Gastrocnemius medialis (tissue), 4 donors: ENCODE measurements around the gene TMPRSS9. TPM values are rescaled to one million over a fixed set of nuclear protein-coding genes. Genes with fewer than 3 reads are reported as not detected.
"Not testable (repeated sequence)": the region's sequence is repeated elsewhere in the genome, so short reads cannot be mapped to it uniquely, and the experiment has no call there.

Experiments
- ATAC-seq, 2 donors: fragments of 150-250 bp; one replicate each; pipeline ENCODE4 v1.9.1; 2016
- DNase-seq, 2 donors: peaks; one replicate each; pipeline ENCODE4 v3.0.0-alpha.2; 2019
- H3K27ac ChIP-seq, 4 donors: fragments of 200-600 bp; sonication (generic); 1 replicate in 1 of 4; 2 replicates in 3 of 4; pipeline ENCODE4 v1.5.1; 2016 to 2018; ENCODE audit warnings: mild to moderate bottlenecking in 2 of 4, moderate library complexity in 1 of 4
- H3K27me3 ChIP-seq, 3 donors: fragments of 200-600 bp; sonication (generic) in 2 of 3; 1 replicate in 1 of 3; 2 replicates in 2 of 3; pipeline versions ENCODE4 v1.5.1 to v1.6.0; 2016 to 2019; ENCODE audit warnings: mild to moderate bottlenecking in 1 of 3, moderate library complexity in 1 of 3
- H3K36me3 ChIP-seq, 2 donors: fragments of 200-600 bp; sonication (generic) in 1 of 2; one replicate each; pipeline ENCODE4 v1.5.1; 2017 to 2018
- H3K4me1 ChIP-seq, 2 donors: fragments of 200-600 bp; sonication (generic) in 1 of 2; one replicate each; pipeline ENCODE4 v1.5.1; 2016 to 2017; ENCODE audit warnings: mild to moderate bottlenecking in 2 of 2
- H3K4me3 ChIP-seq, 4 donors: fragments of 200-600 bp; sonication (generic) in 3 of 4; 1 replicate in 1 of 4; 2 replicates in 3 of 4; pipeline ENCODE4 v1.5.1; 2016 to 2019; ENCODE audit warnings: mild to moderate bottlenecking in 2 of 4
- H3K9me3 ChIP-seq, 3 donors: fragments of 200-600 bp; sonication (generic) in 2 of 3; 1 replicate in 1 of 3; 2 replicates in 2 of 3; pipeline ENCODE4 v1.5.1; 2016 to 2019
- CTCF ChIP-seq, 5 experiments: fragments of 450-650 bp in 3 of 5; fragments of 200-600 bp in 2 of 5; sonication (generic) in 2 of 5; IDR thresholded peaks in 4 of 5; conservative IDR thresholded peaks in 1 of 5; 1 replicate in 4 of 5; 2 replicates in 1 of 5; pipeline ENCODE4 v1.5.1; 2016 to 2019; ENCODE audit warnings: antibody characterized with exemption in 5 of 5, mild to moderate bottlenecking in 3 of 5, moderate library complexity in 3 of 5
- POLR2A ChIP-seq, 2 donors: fragments of 450-650 bp; IDR thresholded peaks; one replicate each; pipeline ENCODE4 v1.6.1; 2017; ENCODE audit warnings: antibody characterized with exemption in 2 of 2, mild to moderate bottlenecking in 2 of 2, moderate library complexity in 2 of 2
- in situ Hi-C, 4 donors: fragments of 200-750 bp; cut with MboI; loops; one replicate each; pipeline versions ENCODE4 v1.15.0 to v1.8.0; 2017; ENCODE audit warnings: low sequenced_read_pairs in 4 of 4
- intact Hi-C: fragments of 100-400 bp; cut with DNase I; formaldehyde crosslinking; loops from one replicate; pipeline ENCODE4 v1.15.1; 2023; ENCODE audit warnings: low total_unique reads
- total RNA-seq, 4 donors: library from RNA; depleted of rRNA; stranded (reverse); fragments of >200 nt; gene quantifications; one replicate each; pipeline versions ENCODE4 v1.1.0 to v1.2.3, GENCODE V29; 2016

Gene TMPRSS9
- total RNA-seq, 4 donors from 2014 or later, result not detected

GRCh38 chr19:2454962-2455850, 95.1 kb downstream of the TMPRSS9 start:
- intact Hi-C loops (no loop called here), in situ Hi-C loops (no loop called here)
- peak overlapping the region in 1 of 4 donors; percentile 77 for H3K27ac ChIP-seq
- H3K4me3 ChIP-seq, result peak overlapping the region; percentile 83 to 99 (median 87)
- no peaks in the 10 kb centered on the region for H3K27me3 ChIP-seq
- ATAC-seq (no peak), DNase-seq (no peak)
- peaks cover 10 to 13% of the 10 kb centered on the region in 2 donors for H3K4me1 ChIP-seq
- H3K9me3 ChIP-seq, result no peaks in the 10 kb centered on the region
- no peaks in the 10 kb centered on the region for H3K36me3 ChIP-seq
- TF ChIP-seq CTCF (IDR thresholded peaks at IDR 0.05 in 4 of 5, conservative IDR thresholded peaks at IDR 0.05 in 1 of 5) (no peak), POLR2A (IDR thresholded peaks at IDR 0.05) (no peak)

- TF ChIP-seq CTCF (IDR thresholded peaks at IDR 0.05 in 4 of 5, conservative IDR thresholded peaks at IDR 0.05 in 1 of 5), result no peak
- TF ChIP-seq POLR2A (IDR thresholded peaks at IDR 0.05), result no peak
- peaks cover 10 to 13% of the 10 kb centered on the region in 2 donors for H3K4me1 ChIP-seq
- H3K36me3 ChIP-seq, result no peaks in the 10 kb centered on the region
- DNase-seq (no peak), ATAC-seq (no peak)
- no peaks in the 10 kb centered on the region for H3K9me3 ChIP-seq
- in situ Hi-C loops (no loop called here), intact Hi-C loops (no loop called here)
- peak overlapping the region; percentile 83 to 99 (median 87) for H3K4me3 ChIP-seq
- no peaks in the 10 kb centered on the region for H3K27me3 ChIP-seq
- H3K27ac ChIP-seq, result peak overlapping the region; percentile 1 to 77 (median 62)
Measured at GRCh38 chr19:2455851-2456570, 95.9 kb downstream of the TMPRSS9 start.

- DNase-seq, result no peak
- TF ChIP-seq POLR2A (IDR thresholded peaks at IDR 0.05), result no peak
- no peak for TF ChIP-seq CTCF (IDR thresholded peaks at IDR 0.05 in 4 of 5, conservative IDR thresholded peaks at IDR 0.05 in 1 of 5)
- Histone ChIP-seq H3K4me1 (peaks cover 10 to 23% of the 10 kb centered on the region in 2 donors), H3K27me3 (no peaks in the 10 kb centered on the region), H3K36me3 (no peaks in the 10 kb centered on the region), H3K9me3 (no peaks in the 10 kb centered on the region), H3K4me3 (peak overlapping the region; percentile 21 to 88 (median 68)), H3K27ac (peak overlapping the region; percentile 63 to 91 (median 81))
- intact Hi-C loops (no loop called here), in situ Hi-C loops (no loop called here)
- no peak for ATAC-seq
Measured at GRCh38 chr19:2457394-2458037, 97.5 kb downstream of the TMPRSS9 start.

- no peaks in the 10 kb centered on the region for H3K36me3 ChIP-seq
- intact Hi-C loops, result no loop called here
- no peaks in the 10 kb centered on the region for H3K9me3 ChIP-seq
Measured at GRCh38 chr19:2458054-2458453, 98.0 kb downstream of the TMPRSS9 start.

GRCh38 chr19:2458776-2459175, 98.7 kb downstream of the TMPRSS9 start:
- in situ Hi-C loops, DNase-seq, ATAC-seq, H3K27me3 ChIP-seq, H3K4me3 ChIP-seq, H3K27ac ChIP-seq, H3K36me3 ChIP-seq, H3K9me3 ChIP-seq, intact Hi-C loops: not testable (repeated sequence)
- H3K4me1 ChIP-seq, result peaks cover 10 to 29% of the 10 kb centered on the region in 2 donors

More at GRCh38 chr19:2458054-2458453, 98.0 kb downstream of the TMPRSS9 start:
- ATAC-seq (no peak), DNase-seq (no peak)
- Histone ChIP-seq H3K27me3 (no peaks in the 10 kb centered on the region), H3K4me1 (peaks cover 10 to 29% of the 10 kb centered on the region in 2 donors), H3K4me3 (no peak overlapping the region), H3K27ac (no peak overlapping the region)
- TF ChIP-seq CTCF (IDR thresholded peaks at IDR 0.05 in 4 of 5, conservative IDR thresholded peaks at IDR 0.05 in 1 of 5), result no peak
- TF ChIP-seq POLR2A (IDR thresholded peaks at IDR 0.05), result no peak
- in situ Hi-C loops, result no loop called here
